ENCODE results near the gene ABCC8. TPM values are rescaled to one million over a fixed set of nuclear protein-coding genes. Genes with fewer than 3 reads are reported as not detected.

The ABCC8 gene
- polyA plus RNA-seq, 2 of the 4 experiments (the other 2 are of a cell fraction) = 1.1 to 2.0 TPM

DNA sequence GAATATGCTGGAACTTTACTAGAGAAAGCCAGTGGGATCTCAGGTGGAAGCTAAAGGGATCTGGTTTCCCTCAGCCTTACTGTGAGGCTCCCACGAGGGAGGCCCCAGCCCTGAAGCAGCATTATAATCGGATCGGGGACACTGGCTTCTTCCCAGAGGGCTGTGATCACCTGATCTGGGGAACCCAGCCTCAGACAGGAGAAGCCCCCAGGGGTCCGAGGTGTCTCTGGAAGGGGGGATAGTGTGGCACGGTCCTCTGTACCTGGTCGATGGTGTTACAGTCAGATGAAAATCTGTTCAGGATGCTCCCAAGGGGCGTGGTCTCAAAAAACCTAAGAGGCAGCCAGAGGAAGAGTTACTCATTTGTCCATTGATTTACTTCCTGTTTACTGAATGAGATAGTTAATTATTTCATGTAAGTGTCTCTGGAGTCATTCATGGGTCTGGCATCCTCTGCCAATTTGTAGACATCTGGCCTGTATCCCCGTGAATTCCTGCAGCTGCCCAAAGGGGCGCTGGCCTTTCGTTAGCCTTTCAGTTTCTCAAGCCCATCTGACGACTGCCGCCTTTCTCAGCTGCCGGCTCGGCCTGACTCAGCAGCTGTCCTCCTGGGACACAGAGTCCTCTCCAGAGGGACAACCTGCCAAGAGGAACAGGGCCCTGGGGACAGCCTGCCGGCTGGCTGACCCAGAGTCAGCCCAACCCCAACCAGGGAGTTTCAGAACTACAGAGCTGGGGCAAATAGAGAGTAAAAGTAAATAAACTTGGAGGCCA is 71.2 kb downstream of the ABCC8 start:
- H3K27ac ChIP-seq = peak overlapping the region; percentile 71 to 85
- peak overlapping the region; percentile 64 for H3K4me2 ChIP-seq
- H3K4me1 ChIP-seq = peaks cover 13% of the 10 kb centered on the region
- POLR2A ChIA-PET = no interaction called here
- ATAC-seq (peak; percentile 79 to 86), FAIRE-seq (no peak), DNase-seq (ENCODE audit: low read depth in 1 of 2, low spot score in 1 of 2) (peak; percentile 47 to 64)
- 42% methylated on average over 15 of the region's 15 CpGs for WGBS (ENCODE audit: missing lambda C conversion rate)
- no peaks in the 10 kb centered on the region for H3K9me3 ChIP-seq
- CTCF ChIA-PET = interaction anchor here (0.8 to 5.0 kb wide), 10 partner anchors 8 to 100 kb away, joined by 3 to 36 read pairs (median 4); no protein-coding TSS in a partner anchor
- no peak for TF ChIP-seq CBX8 (IDR thresholded peaks at IDR 0.05)
- TF ChIP-seq USF2 (IDR thresholded peaks at IDR 0.05) = no peak
- TF ChIP-seq TP53 (CRISPR knock-in tag; IDR thresholded peaks at IDR 0.05) = no peak
- TF ChIP-seq, protein P1, sequence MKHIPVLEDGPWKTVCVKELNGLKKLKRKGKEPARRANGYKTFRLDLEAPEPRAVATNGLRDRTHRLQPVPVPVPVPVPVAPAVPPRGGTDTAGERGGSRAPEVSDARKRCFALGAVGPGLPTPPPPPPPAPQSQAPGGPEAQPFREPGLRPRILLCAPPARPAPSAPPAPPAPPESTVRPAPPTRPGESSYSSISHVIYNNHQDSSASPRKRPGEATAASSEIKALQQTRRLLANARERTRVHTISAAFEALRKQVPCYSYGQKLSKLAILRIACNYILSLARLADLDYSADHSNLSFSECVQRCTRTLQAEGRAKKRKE (CRISPR knock-in tag; IDR thresholded peaks at IDR 0.05; ENCODE audit: low read depth) = no peak
- no peak for TF ChIP-seq CBX2 (IDR thresholded peaks at IDR 0.05; ENCODE audit: borderline replicate concordance, low read depth)
- peak; percentile 82 for TF ChIP-seq MAFK (IDR thresholded peaks at IDR 0.05; ENCODE audit: partially characterized antibody)
- TF ChIP-seq CTCF (IDR thresholded peaks at IDR 0.05) = peak; percentile 26; the same call in 1 of the 3 replicates
- no peak for TF ChIP-seq POLR2A (IDR thresholded peaks at IDR 0.05; ENCODE audit: low read length)
- no peak for TF ChIP-seq KDM1A (IDR thresholded peaks at IDR 0.05; ENCODE audit: low read depth)
- no peak for TF ChIP-seq NR3C1 (IDR thresholded peaks at IDR 0.05)
- TF ChIP-seq CEBPB (IDR thresholded peaks at IDR 0.05) = no peak
- H3K4me3 ChIP-seq = no peak overlapping the region; the same call in 2 of the 3 replicates

DNA sequence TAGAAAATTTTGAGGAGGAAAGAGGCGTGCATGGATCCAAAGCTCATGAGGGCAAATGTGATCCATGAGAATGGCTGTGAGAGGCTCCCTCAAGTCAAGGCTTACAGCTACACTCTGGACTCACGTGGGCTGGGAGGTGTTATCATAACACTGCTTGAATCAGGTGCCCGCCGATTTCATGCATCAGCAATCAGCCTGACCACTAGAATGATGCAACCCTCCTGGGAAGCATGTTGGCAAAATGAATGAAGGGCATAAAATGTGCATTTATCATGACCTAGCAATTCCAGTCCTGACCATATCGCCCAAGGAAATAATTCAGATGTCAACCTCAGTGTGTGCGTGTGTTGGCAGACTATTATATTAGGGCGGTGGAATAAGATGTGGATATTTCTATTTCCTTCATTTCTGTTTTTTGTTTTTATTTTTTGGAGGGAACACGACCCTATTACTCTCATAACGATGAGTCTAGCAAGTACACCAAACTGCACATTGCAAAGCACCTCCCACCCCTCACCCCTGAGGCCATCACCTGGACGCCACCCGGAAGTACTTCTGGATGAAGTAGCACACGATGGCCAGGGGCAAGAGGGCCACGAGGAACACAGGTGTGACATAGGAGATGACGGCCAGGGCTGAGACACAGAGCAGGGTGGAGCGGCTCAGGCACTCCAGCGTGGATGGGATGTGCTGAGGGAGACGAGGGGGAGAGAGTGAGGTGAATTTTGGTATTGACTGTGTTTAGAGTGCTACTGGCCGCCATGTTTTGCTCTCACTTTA is 72.5 kb downstream of the ABCC8 start:
- ChIA-PET CTCF (interaction anchor here (1.2 to 7.2 kb wide), 7 partner anchors 8 to 101 kb away, joined by 3 to 59 read pairs (median 8); partner anchors contain the start of gene KCNJ11), POLR2A (no interaction called here)
- Histone ChIP-seq H3K4me1 (peaks cover 13% of the 10 kb centered on the region), H3K9me3 (no peaks in the 10 kb centered on the region), H3K4me2 (no peak overlapping the region), H3K4me3 (no peak overlapping the region), H3K27ac (no peak overlapping the region; a peak in 1 of 6 replicates)
- DNase-seq (ENCODE audit: low read depth in 1 of 2, low spot score in 1 of 2) (no peak), FAIRE-seq (no peak), ATAC-seq (no peak)
- TF ChIP-seq JUN (IDR thresholded peaks at IDR 0.05) = no peak
- no peak for TF ChIP-seq RCOR1 (IDR thresholded peaks at IDR 0.05; ENCODE audit: low read depth, low read length)
- no peak for TF ChIP-seq CBX8 (IDR thresholded peaks at IDR 0.05)
- WGBS (ENCODE audit: missing lambda C conversion rate) = 87% methylated on average over 18 of the region's 18 CpGs

DNA sequence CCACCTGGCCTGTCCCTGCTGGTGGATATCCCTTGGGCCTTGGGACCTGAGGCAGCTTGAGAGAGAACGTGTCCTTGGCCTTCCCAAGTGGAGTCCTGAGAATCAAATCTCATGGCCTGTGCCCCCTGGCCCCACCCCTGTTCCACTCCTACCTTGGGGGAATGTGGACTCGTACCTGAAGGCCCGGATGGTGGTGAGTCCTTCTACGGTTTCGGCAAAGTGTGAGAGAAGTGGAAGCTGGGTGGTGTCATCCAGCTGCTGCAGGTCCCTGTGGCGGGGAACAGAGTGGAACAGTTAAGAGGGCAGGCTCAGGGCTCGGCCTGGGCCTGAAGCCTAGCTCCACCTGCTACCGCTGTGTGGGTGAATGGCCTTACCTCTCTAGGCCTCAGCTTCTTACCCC is 74.2 kb downstream of the ABCC8 start:
- FAIRE-seq (no peak), ATAC-seq (no peak), DNase-seq (ENCODE audit: low read depth in 1 of 2, low spot score in 1 of 2) (no peak)
- H3K4me1 ChIP-seq = peaks cover 13% of the 10 kb centered on the region
- 84% methylated on average over 8 of the region's 8 CpGs for WGBS (ENCODE audit: missing lambda C conversion rate)
- no peak overlapping the region; a peak in 1 of 6 replicates for H3K27ac ChIP-seq
- POLR2A ChIA-PET = no interaction called here
- H3K4me2 ChIP-seq = no peak overlapping the region
- CTCF ChIA-PET = interaction anchor here (0.8 to 7.2 kb wide), 7 partner anchors 11 to 196 kb away, joined by 3 to 59 read pairs (median 4); partner anchors contain the start of gene KCNJ11
- H3K4me3 ChIP-seq = no peak overlapping the region
- H3K9me3 ChIP-seq = no peaks in the 10 kb centered on the region
- TF ChIP-seq RCOR1 (IDR thresholded peaks at IDR 0.05; ENCODE audit: low read depth, low read length) (no peak), PHF8 (IDR thresholded peaks at IDR 0.05; ENCODE audit: borderline replicate concordance, low read depth) (no peak), NR3C1 (IDR thresholded peaks at IDR 0.05) (no peak), SMC3 (IDR thresholded peaks at IDR 0.05) (no peak)

Data from A549 (cell line).